OCI-LY3 (cell line): ENCODE measurements around the gene BRCA2.

Experiments
- CTCF ChIP-seq: fragments of 200-600, 300-600 bp; sonication (generic); IDR thresholded peaks from 2 replicates; pipeline ENCODE4 v1.5.1; 2014; ENCODE audit warnings: antibody characterized with exemption, low read length, low read depth
- EZH2phosphoT487 ChIP-seq: fragments of 200-600 bp; shearing (Covaris generic); IDR thresholded peaks from 2 replicates; pipeline ENCODE4 v1.6.1; 2018; ENCODE audit warnings: antibody characterized with exemption, mixed run types, low read depth

GRCh38 chr13:32316028-32316339 lies 676 bp downstream of the BRCA2 start:
- no peak for TF ChIP-seq CTCF
- TF ChIP-seq EZH2phosphoT487 = no peak
